Breast epithelium (tissue), 4 donors: ENCODE results near the gene GALK1. TPM values are rescaled to one million over a fixed set of nuclear protein-coding genes. Genes with fewer than 3 reads are reported as not detected.
"Not testable (repeated sequence)": the region's sequence is repeated elsewhere in the genome, so short reads cannot be mapped to it uniquely, and the experiment has no call there.

Experiments
- DNase-seq, 2 donors: peaks; one replicate each; pipeline ENCODE4 v3.0.0-alpha.2; 2019; ENCODE audit warnings: low spot score in 2 of 2
- H3K27ac ChIP-seq, 2 donors: fragments of 200-600 bp; sonication (generic) in 1 of 2; one replicate each; pipeline ENCODE4 v1.5.1; 2016 to 2019; ENCODE audit warnings: mild to moderate bottlenecking in 1 of 2
- H3K27me3 ChIP-seq, 2 donors: fragments of 200-600 bp; sonication (generic) in 1 of 2; one replicate each; pipeline versions ENCODE4 v1.5.1 to v1.6.0; 2017 to 2019; ENCODE audit warnings: control low read depth in 1 of 2, mild to moderate bottlenecking in 1 of 2
- H3K36me3 ChIP-seq: fragments of 200-600 bp; one replicate; pipeline ENCODE4 v1.5.1; 2019
- H3K4me1 ChIP-seq, 2 donors: fragments of 200-600 bp; sonication (generic); one replicate each; pipeline ENCODE4 v1.5.1; 2016 to 2019; ENCODE audit warnings: control low read depth in 1 of 2
- H3K4me3 ChIP-seq, 3 donors: fragments of 200-600 bp; sonication (generic); 1 replicate in 2 of 3; 2 replicates in 1 of 3; pipeline ENCODE4 v1.5.1; 2016 to 2019; ENCODE audit warnings: mild to moderate bottlenecking in 3 of 3, moderate library complexity in 2 of 3
- H3K9me3 ChIP-seq, 2 donors: fragments of 200-600 bp; sonication (generic) in 1 of 2; one replicate each; pipeline ENCODE4 v1.5.1; 2016 to 2019; ENCODE audit warnings: control low read depth in 1 of 2
- POLR2A ChIP-seq: fragments of 450-650 bp; IDR thresholded peaks from one replicate; pipeline ENCODE4 v1.6.1; 2016; ENCODE audit warnings: antibody characterized with exemption, mild to moderate bottlenecking, moderate library complexity
- POLR2AphosphoS5 ChIP-seq, 3 donors: sonication (generic); formaldehyde crosslinking; IDR thresholded peaks; one replicate each; pipeline ENCODE4 v1.6.1; 2017; ENCODE audit warnings: antibody characterized with exemption in 3 of 3
- intact Hi-C: fragments of 100-400 bp; cut with DNase I; formaldehyde crosslinking; loops from one replicate; pipeline ENCODE4 v1.15.1; 2023; ENCODE audit warnings: low total_unique reads
- total RNA-seq, 3 donors: library from RNA; depleted of rRNA; stranded (reverse); fragments of >200 nt; gene quantifications; one replicate each; pipeline ENCODE4 v1.1.0, GENCODE V29; 2016
- TF ChIP-seq, protein P1 (sequence below), 3 donors: fragments of 450-650 bp; IDR thresholded peaks; one replicate each; pipeline ENCODE4 v1.5.1; 2016 to 2017; ENCODE audit warnings: antibody characterized with exemption in 3 of 3, mild to moderate bottlenecking in 3 of 3, moderate library complexity in 3 of 3

The GALK1 gene
- total RNA-seq, 3 donors from 2014 or later: 21.9 to 32.1 (median 24.9) TPM

DNA sequence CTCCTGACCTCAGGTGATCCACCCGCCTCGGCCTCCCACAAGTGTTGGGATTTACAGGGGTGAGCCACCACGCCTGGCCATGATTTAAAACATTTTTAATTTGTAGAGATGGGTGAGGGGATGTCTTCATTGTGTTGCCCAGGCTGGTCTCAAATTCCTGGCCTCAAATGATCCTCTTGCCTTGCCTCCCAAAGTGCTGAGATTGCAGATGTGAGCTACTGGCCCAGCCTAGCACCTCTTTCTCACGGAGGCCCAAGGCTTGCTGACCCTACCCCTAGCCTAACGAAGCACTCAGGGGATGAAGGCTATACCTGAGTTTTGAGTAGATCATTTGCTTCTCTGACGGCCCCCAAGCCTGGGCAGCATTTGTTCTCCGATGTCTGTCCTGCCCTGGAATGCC is 46.2 kb upstream of the GALK1 start:
- no peak for DNase-seq
- Histone ChIP-seq H3K27me3 (no peaks in the 10 kb centered on the region), H3K4me3 (no peak overlapping the region), H3K27ac (peak overlapping the region in 1 of 2 donors; percentile 62), H3K36me3 (peaks cover 4% of the 10 kb centered on the region), H3K9me3 (no peaks in the 10 kb centered on the region), H3K4me1 (peaks cover 9 to 18% of the 10 kb centered on the region in 2 donors)
- intact Hi-C loops: no loop called here
- TF ChIP-seq POLR2AphosphoS5 (IDR thresholded peaks at IDR 0.05) (no peak), POLR2A (no peak)
- TF ChIP-seq, protein P1, sequence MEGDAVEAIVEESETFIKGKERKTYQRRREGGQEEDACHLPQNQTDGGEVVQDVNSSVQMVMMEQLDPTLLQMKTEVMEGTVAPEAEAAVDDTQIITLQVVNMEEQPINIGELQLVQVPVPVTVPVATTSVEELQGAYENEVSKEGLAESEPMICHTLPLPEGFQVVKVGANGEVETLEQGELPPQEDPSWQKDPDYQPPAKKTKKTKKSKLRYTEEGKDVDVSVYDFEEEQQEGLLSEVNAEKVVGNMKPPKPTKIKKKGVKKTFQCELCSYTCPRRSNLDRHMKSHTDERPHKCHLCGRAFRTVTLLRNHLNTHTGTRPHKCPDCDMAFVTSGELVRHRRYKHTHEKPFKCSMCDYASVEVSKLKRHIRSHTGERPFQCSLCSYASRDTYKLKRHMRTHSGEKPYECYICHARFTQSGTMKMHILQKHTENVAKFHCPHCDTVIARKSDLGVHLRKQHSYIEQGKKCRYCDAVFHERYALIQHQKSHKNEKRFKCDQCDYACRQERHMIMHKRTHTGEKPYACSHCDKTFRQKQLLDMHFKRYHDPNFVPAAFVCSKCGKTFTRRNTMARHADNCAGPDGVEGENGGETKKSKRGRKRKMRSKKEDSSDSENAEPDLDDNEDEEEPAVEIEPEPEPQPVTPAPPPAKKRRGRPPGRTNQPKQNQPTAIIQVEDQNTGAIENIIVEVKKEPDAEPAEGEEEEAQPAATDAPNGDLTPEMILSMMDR (IDR thresholded peaks at IDR 0.05): no peak

DNA sequence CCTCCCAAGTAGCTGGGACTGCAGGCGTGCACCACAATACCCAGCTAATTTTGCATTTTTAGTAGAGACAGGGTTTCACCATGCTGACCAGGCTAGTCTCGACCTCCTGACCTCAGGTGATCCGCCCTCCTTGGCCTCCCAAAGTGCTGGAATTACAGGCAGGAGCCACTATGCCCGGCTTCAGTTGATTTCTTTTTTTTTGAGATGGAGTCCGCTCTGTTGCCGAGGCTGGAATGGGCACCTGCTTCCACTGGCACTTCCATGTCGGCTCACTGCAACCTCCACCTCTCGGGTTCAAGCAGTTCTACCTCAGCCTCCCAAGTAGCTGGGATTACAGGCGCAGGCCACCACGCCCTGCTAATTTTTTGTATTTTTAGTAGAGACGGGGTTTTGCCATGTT is 45.8 kb upstream of the GALK1 start:
- peaks cover 9 to 18% of the 10 kb centered on the region in 2 donors for H3K4me1 ChIP-seq
- intact Hi-C loops, H3K36me3 ChIP-seq, H3K9me3 ChIP-seq, H3K27me3 ChIP-seq, H3K4me3 ChIP-seq, DNase-seq: not testable (repeated sequence)
- H3K27ac ChIP-seq: peak overlapping the region in 1 of 2 donors; percentile 62

DNA sequence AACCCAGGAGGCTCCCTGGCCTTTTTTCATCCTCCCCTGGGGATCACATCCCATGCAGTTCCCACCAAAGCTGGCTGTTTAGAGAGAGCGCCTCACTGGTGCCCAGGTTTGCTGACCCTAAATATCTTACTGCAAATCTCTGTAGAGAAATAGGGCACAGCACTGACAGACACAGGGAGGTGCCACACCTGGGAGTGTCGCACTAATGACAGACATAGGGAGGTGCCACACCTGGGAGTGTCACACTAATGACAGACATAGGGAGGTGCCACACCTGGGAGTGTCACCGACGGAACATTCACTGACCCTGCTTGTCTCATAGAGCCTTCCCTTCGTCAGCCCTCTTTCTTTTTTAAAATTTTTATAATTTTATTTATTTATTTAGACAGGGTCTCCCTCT is 45.2 kb upstream of the GALK1 start:
- H3K4me3 ChIP-seq: no peak overlapping the region
- H3K27ac ChIP-seq: peak overlapping the region; percentile 81 to 92
- TF ChIP-seq, protein P1 (IDR thresholded peaks at IDR 0.05): no peak
- no peak for TF ChIP-seq POLR2AphosphoS5 (IDR thresholded peaks at IDR 0.05)
- TF ChIP-seq POLR2A: no peak
- DNase-seq: peak in 1 of 2 donors; percentile 12
- peaks cover 4% of the 10 kb centered on the region for H3K36me3 ChIP-seq
- no peaks in the 10 kb centered on the region for H3K9me3 ChIP-seq
- intact Hi-C loops: no loop called here
- no peaks in the 10 kb centered on the region for H3K27me3 ChIP-seq
- H3K4me1 ChIP-seq: peaks cover 9 to 18% of the 10 kb centered on the region in 2 donors

DNA sequence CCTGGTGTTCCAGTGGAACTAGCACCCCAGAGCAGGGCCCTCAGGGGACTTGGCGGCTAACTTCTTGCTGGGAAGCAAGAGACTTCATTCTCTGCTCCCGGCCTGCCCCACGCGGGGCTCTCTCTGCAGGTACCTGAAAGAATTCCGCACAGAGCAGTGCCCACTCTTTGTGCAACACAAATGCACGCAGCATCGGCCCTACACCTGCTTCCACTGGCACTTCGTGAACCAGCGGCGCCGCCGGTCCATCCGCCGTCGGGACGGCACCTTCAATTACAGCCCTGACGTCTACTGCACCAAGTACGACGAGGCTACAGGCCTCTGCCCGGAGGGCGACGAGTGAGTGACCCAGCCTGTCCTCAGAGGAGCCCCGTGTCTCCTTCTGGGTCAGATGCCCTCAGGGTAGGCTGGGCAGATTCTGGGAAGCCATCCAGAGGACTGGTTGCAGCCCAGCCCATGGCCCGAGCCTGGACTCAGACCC is 44.7 kb upstream of the GALK1 start:
- DNase-seq: peak in 1 of 2 donors; percentile 50
- TF ChIP-seq POLR2A (no peak), POLR2AphosphoS5 (IDR thresholded peaks at IDR 0.05) (no peak)
- TF ChIP-seq, protein P1 (IDR thresholded peaks at IDR 0.05): no peak
- peaks cover 4% of the 10 kb centered on the region for H3K36me3 ChIP-seq
- no peaks in the 10 kb centered on the region for H3K27me3 ChIP-seq
- intact Hi-C loops: no loop called here
- peak overlapping the region in 1 of 3 donors; percentile 40 for H3K4me3 ChIP-seq
- H3K9me3 ChIP-seq: no peaks in the 10 kb centered on the region
- peak overlapping the region; percentile 81 to 92 for H3K27ac ChIP-seq
- H3K4me1 ChIP-seq: peaks cover 9 to 18% of the 10 kb centered on the region in 2 donors

DNA sequence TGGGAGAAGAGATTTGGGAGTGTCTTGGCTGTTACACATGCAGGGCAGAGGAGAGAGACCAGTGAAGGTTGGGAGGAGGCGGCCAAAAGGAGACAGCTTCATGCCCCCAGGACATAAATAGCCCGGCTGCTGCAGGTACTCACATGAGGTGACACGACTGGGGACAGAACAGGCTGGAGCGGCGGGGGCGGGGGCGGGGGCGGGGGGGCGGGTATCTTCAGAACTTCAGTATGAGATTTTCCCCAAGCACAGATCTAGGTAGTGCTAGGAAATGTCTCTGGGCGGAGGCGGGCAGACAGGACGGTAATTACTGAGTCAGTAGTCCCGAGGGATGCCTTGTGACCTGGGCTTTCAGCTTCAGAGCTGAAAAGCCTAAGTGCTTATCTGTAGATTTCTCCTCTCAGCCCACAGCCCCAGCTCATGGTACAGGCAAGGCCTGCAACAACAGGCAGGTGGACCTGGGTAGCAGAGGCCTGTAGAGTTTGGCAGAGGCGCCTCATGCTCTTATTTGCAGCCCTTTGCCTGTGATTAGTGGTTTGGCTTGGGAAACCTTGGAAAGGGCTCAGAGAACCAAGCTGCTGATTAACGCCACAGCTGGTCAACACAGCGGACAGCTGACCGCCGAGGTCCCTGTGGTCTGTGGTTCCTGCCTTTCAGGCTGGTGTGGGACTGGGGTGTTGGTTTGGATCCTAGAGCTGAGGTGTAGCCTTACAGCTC is 44.1 kb upstream of the GALK1 start:
- intact Hi-C loops: no loop called here
- H3K27me3 ChIP-seq: no peaks in the 10 kb centered on the region
- H3K9me3 ChIP-seq: no peaks in the 10 kb centered on the region
- H3K36me3 ChIP-seq: peaks cover 4% of the 10 kb centered on the region
- peak overlapping the region in 1 of 3 donors; percentile 40 for H3K4me3 ChIP-seq
- H3K27ac ChIP-seq: peak overlapping the region; percentile 81 to 92
- DNase-seq: peak; percentile 54 to 61
- TF ChIP-seq POLR2A: no peak
- TF ChIP-seq POLR2AphosphoS5 (IDR thresholded peaks at IDR 0.05): peak in 1 of 3 donors; percentile 17
- peaks cover 9 to 18% of the 10 kb centered on the region in 2 donors for H3K4me1 ChIP-seq

DNA sequence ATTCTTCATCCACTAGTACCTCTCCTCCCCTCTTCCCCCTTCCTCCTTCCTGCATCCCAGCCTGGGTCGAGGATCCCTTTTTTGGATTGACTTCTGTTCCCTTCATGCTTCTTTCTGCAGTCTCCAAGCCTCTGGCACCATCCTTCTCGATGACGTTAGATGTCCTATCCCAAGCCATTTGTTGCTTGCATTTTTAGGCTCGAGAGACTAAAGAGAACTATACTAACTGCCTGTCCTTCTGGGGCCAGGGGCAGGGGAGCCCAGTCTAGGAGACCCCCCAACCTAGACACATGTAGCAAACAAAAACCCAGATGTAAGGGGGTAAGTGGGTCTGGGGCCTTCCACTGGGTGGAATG is 43.5 kb upstream of the GALK1 start:
- H3K4me3 ChIP-seq: peak overlapping the region in 1 of 3 donors; percentile 2
- intact Hi-C loops: no loop called here
- H3K27ac ChIP-seq: peak overlapping the region; percentile 81 to 92
- H3K36me3 ChIP-seq: peaks cover 4% of the 10 kb centered on the region
- TF ChIP-seq POLR2A (no peak), POLR2AphosphoS5 (IDR thresholded peaks at IDR 0.05) (no peak)
- TF ChIP-seq, protein P1 (IDR thresholded peaks at IDR 0.05): no peak
- no peaks in the 10 kb centered on the region for H3K27me3 ChIP-seq
- no peaks in the 10 kb centered on the region for H3K9me3 ChIP-seq
- DNase-seq: no peak
- H3K4me1 ChIP-seq: peaks cover 9 to 18% of the 10 kb centered on the region in 2 donors
